Type B pancreatic cell (in vitro differentiated cells): ENCODE results near the gene MRPS2. TPM values are rescaled to one million over a fixed set of nuclear protein-coding genes. Genes with fewer than 3 reads are reported as not detected.

Experiments
- DNase-seq: peaks from one replicate; pipeline ENCODE4 v3.0.0; 2021; ENCODE audit warnings: mixed read lengths; ENCODE audit not compliant: unreplicated experiment; ENCODE audit errors: extremely low spot score
- H3K27ac Mint-ChIP-seq: 2 replicates; pipeline ENCODE4 v1.8.0; 2021; ENCODE audit warnings: mild to moderate bottlenecking, mixed read lengths
- H3K27me3 Mint-ChIP-seq: 2 replicates; pipeline ENCODE4 v1.8.0; 2021; ENCODE audit warnings: mixed read lengths
- H3K36me3 Mint-ChIP-seq: 2 replicates; pipeline ENCODE4 v1.8.0; 2021; ENCODE audit warnings: mixed read lengths
- H3K4me1 Mint-ChIP-seq: one replicate; pipeline ENCODE4 v1.8.0; 2021; ENCODE audit warnings: mixed read lengths; ENCODE audit not compliant: unreplicated experiment
- H3K4me3 Mint-ChIP-seq: 2 replicates; pipeline ENCODE4 v1.8.0; 2021; ENCODE audit warnings: mild to moderate bottlenecking, mixed read lengths
- H3K9me3 Mint-ChIP-seq: 2 replicates; pipeline ENCODE4 v1.8.0; 2021; ENCODE audit warnings: mixed read lengths
- CTCF ChIP-seq: fragments of 200-600 bp; sonication (generic); conservative IDR thresholded peaks from 2 replicates; pipeline ENCODE4 v1.5.0; 2021; ENCODE audit warnings: antibody characterized with exemption, mild to moderate bottlenecking
- total RNA-seq: library from RNA; stranded (reverse); gene quantifications from 2 replicates; pipeline ENCODE4 v1.2.1, GENCODE V29; 2021; ENCODE audit warnings: low replicate concordance

The MRPS2 gene
- total RNA-seq, 1 donor from 2014 or later, result 55.2 TPM

DNA sequence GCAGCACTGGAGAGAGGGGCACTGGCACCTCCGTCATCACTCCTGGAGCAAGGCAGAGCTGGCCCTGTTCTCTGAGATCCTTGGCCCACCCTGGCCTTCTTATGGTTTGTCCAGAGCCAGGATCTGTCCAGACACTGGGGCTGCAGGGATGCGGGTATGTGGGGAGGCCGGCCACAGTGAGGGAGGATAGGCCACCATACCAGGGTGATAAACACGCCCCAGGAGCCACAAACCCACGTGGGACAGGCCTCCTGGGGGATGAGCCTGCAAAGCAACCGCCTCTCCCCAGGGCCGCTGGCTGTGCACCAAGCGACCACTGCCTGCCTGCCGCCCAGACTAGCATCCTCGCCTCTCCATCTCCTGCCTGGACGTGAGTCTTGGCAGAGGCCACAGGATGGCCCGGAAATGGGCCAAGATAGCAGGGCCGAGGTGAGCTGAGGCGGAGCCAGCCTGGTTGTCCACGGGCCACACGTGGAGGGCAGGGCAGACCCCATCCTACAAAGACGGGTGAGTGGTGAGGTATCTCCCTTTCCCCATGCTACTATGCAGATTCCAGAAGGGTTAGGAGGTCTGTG is 49.9 kb downstream of the MRPS2 start:
- Mint-ChIP-seq H3K4me1 (no peaks in the 10 kb centered on the region), H3K4me3 (no peak overlapping the region), H3K27ac (no peak overlapping the region), H3K36me3 (no peaks in the 10 kb centered on the region), H3K27me3 (peaks cover 3% of the 10 kb centered on the region), H3K9me3 (no peaks in the 10 kb centered on the region)
- no peak for DNase-seq
- no peak for TF ChIP-seq CTCF

DNA sequence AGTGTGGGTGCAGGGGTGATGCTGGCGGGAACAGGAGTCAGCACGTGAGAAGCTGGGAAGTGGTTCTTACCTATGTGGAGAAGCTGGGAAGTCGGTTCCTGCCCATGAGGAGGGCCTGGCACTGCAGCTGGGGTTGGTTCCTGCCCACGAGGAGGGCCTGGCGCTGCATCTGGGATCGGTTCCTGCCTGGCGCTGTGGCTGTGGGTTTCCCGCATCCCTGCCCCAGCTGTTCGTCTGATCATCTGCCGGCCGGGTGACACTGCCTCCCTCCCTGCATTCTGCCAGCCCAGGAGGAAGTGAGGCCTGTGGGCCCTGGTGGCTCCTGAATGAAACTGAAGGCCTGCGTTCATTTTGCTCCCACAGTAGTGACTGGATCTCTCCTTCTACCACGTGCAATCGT is 50.5 kb downstream of the MRPS2 start:
- Mint-ChIP-seq H3K4me1 (no peaks in the 10 kb centered on the region), H3K27ac (no peak overlapping the region), H3K4me3 (no peak overlapping the region), H3K36me3 (no peaks in the 10 kb centered on the region), H3K27me3 (peaks cover 3% of the 10 kb centered on the region), H3K9me3 (no peaks in the 10 kb centered on the region)
- TF ChIP-seq CTCF, result no peak
- DNase-seq, result no peak

DNA sequence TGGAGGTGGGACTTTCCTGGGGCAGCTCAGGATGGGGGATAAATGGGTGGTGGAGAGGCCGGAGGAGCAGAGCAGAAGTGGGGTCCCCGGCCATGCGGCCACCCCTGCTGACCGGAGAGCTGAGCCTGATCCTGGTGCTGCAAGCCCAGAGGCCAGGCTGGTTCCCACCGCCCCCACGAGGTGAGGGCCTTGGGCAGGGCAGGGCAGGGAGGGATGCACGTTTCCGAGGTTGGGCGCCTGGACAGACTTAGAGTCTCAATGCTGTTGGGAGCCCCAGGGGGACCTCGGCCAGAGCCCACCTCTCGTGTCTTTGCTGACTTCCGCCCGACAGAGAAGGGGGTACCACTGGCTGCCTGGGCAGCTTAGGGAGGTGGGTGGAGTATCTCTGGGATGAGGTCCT is 51.0 kb downstream of the MRPS2 start:
- no peak for TF ChIP-seq CTCF
- H3K27ac Mint-ChIP-seq, result no peak overlapping the region

GRCh38 chr9:135552021-135552697 is 51.7 kb downstream of the MRPS2 start:
- no peak for TF ChIP-seq CTCF
- no peak overlapping the region for H3K27ac Mint-ChIP-seq
- H3K36me3 Mint-ChIP-seq, result no peaks in the 10 kb centered on the region
- DNase-seq, result no peak
- no peaks in the 10 kb centered on the region for H3K4me1 Mint-ChIP-seq
- no peak overlapping the region for H3K4me3 Mint-ChIP-seq
- H3K9me3 Mint-ChIP-seq, result no peaks in the 10 kb centered on the region
- H3K27me3 Mint-ChIP-seq, result peaks cover 3% of the 10 kb centered on the region

More for the DNA sequence above, 51.0 kb downstream of the MRPS2 start:
- Mint-ChIP-seq H3K9me3 (no peaks in the 10 kb centered on the region), H3K27me3 (peaks cover 3% of the 10 kb centered on the region), H3K36me3 (no peaks in the 10 kb centered on the region), H3K4me3 (no peak overlapping the region), H3K4me1 (no peaks in the 10 kb centered on the region)
- no peak for DNase-seq

GRCh38 chr9:135552698-135553171 is 52.3 kb downstream of the MRPS2 start:
- Mint-ChIP-seq H3K36me3 (no peaks in the 10 kb centered on the region), H3K9me3 (no peaks in the 10 kb centered on the region), H3K27ac (no peak overlapping the region), H3K4me3 (no peak overlapping the region), H3K4me1 (no peaks in the 10 kb centered on the region), H3K27me3 (peaks cover 3% of the 10 kb centered on the region)
- no peak for TF ChIP-seq CTCF
- DNase-seq, result no peak

Other genes with a start within 250 kb of the MRPS2 start
- 22.7 and 24.2 TPM in 2 replicates for gene PPP1R26, start 20.9 kb upstream of the MRPS2 start, total RNA-seq
- not detected in 2 replicates for gene LCN1, start 20.8 kb downstream of the MRPS2 start, total RNA-seq
- not detected in 2 replicates for gene OBP2A, start 45.4 kb downstream of the MRPS2 start, total RNA-seq
- not detected in 2 replicates for gene PAEP, start 61.1 kb downstream of the MRPS2 start, total RNA-seq
- gene GLT6D1, start 138.9 kb downstream of the MRPS2 start, total RNA-seq, result not detected in 2 replicates
- gene LCN9, start 162.6 kb downstream of the MRPS2 start, total RNA-seq, result 1.1 and 2.0 TPM in 2 replicates
- not detected in 2 replicates for gene SOHLH1, start 198.8 kb downstream of the MRPS2 start, total RNA-seq
- gene KCNT1, start 201.5 kb downstream of the MRPS2 start, total RNA-seq, result 0.10 TPM in 1 of 2 replicates, not detected in the other